SK-N-SH (cell line): ENCODE data around the gene AARS2. TPM values are rescaled to one million over a fixed set of nuclear protein-coding genes. Genes with fewer than 3 reads are reported as not detected.

Experiments
- CTCF ChIA-PET: fragments of 300-600, 350-600 bp; formaldehyde crosslinking; extraction: SDS; loops from one replicate; lab custom pipeline; 2021; lab: Yijun Ruan, JAX
- POLR2A ChIA-PET: fragments of 350-600 bp; sonication (Branson Sonifier 250); formaldehyde crosslinking; extraction: SDS; loops from one replicate; lab custom pipeline; 2020; ENCODE audit warnings: antibody characterized with exemption, inconsistent platforms; lab: Yijun Ruan, JAX
- DNase-seq: peaks from one replicate; pipeline ENCODE4 v3.0.0; 2012
- H2AFZ ChIP-seq: fragments of 200-600 bp; sonication (generic); 2 replicates; pipeline ENCODE4 v1.8.1; 2016; ENCODE audit warnings: antibody characterized with exemption, mild to moderate bottlenecking, low read depth
- H3F3A ChIP-seq: fragments of 200-600 bp; sonication (generic); replicated peaks from 2 replicates; pipeline ENCODE3; 2016; ENCODE audit warnings: antibody characterized with exemption, mild to moderate bottlenecking; ENCODE audit not compliant: insufficient read depth
- H3K27ac ChIP-seq, 2 experiments: fragments of 200-500 bp in 1 of 2; fragments of 200-600 bp in 1 of 2; sonication (Bioruptor generic) in 1 of 2; sonication (generic), shearing (Covaris generic) in 1 of 2; 2 replicates each; pipeline versions ENCODE4 v1.5.1 to v1.6.1; 2014 to 2016; ENCODE audit warnings: low read depth in 2 of 2, inconsistent platforms in 1 of 2, low read length in 1 of 2, mild to moderate bottlenecking in 1 of 2, mixed read lengths in 1 of 2
- H3K27me3 ChIP-seq: fragments of 200-600 bp; sonication (generic), shearing (Covaris generic); 2 replicates; pipeline ENCODE4 v1.6.1; 2016; ENCODE audit warnings: mixed run types; ENCODE audit not compliant: insufficient read depth
- H3K36me3 ChIP-seq, 2 experiments: fragments of 200-500 bp in 1 of 2; fragments of 200-600 bp in 1 of 2; sonication (Bioruptor generic) in 1 of 2; sonication (generic) in 1 of 2; replicated peaks in 1 of 2; 2 replicates each; pipeline versions ENCODE3 to v1.5.1; 2014 to 2016; ENCODE audit warnings: low read length in 1 of 2, mild to moderate bottlenecking in 1 of 2; ENCODE audit not compliant: insufficient read depth in 2 of 2, control insufficient read depth in 1 of 2
- H3K4me1 ChIP-seq, 2 experiments: fragments of 200-500 bp in 1 of 2; fragments of 200-600 bp in 1 of 2; sonication (Bioruptor generic) in 1 of 2; sonication (generic), shearing (Covaris generic) in 1 of 2; 2 replicates each; pipeline versions ENCODE4 v1.5.1 to v1.6.1; 2014 to 2016; ENCODE audit warnings: low read depth in 1 of 2, low read length in 1 of 2, mixed run types in 1 of 2; ENCODE audit not compliant: insufficient read depth in 2 of 2, control insufficient read depth in 1 of 2
- H3K4me2 ChIP-seq: fragments of 200-600 bp; sonication (generic), shearing (Covaris generic); 2 replicates; pipeline ENCODE4 v1.6.1; 2017; ENCODE audit warnings: mixed run types
- H3K4me3 ChIP-seq, 2 experiments: fragments of 200-500 bp in 1 of 2; fragments of 200-600 bp in 1 of 2; sonication (Bioruptor generic) in 1 of 2; sonication (generic), shearing (Covaris generic) in 1 of 2; 2 replicates each; pipeline versions ENCODE4 v1.5.1 to v1.8.1; 2014 to 2016; ENCODE audit warnings: low read depth in 2 of 2, inconsistent platforms in 1 of 2, low read length in 1 of 2, mild to moderate bottlenecking in 1 of 2, mixed read lengths in 1 of 2, moderate library complexity in 1 of 2
- H3K79me2 ChIP-seq: fragments of 200-600 bp; sonication (generic); 2 replicates; pipeline ENCODE4 v1.8.1; 2017; ENCODE audit warnings: mild to moderate bottlenecking; ENCODE audit not compliant: insufficient read depth
- H3K9ac ChIP-seq: fragments of 200-600 bp; sonication (generic); 2 replicates; pipeline ENCODE4 v1.6.1; 2017; ENCODE audit warnings: mixed run types
- H3K9me2 ChIP-seq: fragments of 200-600 bp; sonication (generic); 2 replicates; pipeline ENCODE4 v1.6.1; 2017; ENCODE audit warnings: mixed run types
- H3K9me3 ChIP-seq: fragments of 200-600 bp; sonication (generic); 2 replicates; pipeline ENCODE4 v1.6.1; 2017; ENCODE audit warnings: mixed run types, mild to moderate bottlenecking, moderate library complexity
- H4K20me1 ChIP-seq: fragments of 200-600 bp; sonication (generic); 2 replicates; pipeline ENCODE4 v1.6.1; 2017; ENCODE audit warnings: mild to moderate bottlenecking, mixed run types; ENCODE audit not compliant: insufficient read depth
- CHD2 ChIP-seq: fragments of 150-350 bp; IDR thresholded peaks from 2 replicates; pipeline ENCODE4 v1.6.1; 2018; ENCODE audit warnings: low read length; ENCODE audit not compliant: partially characterized antibody
- ELF1 ChIP-seq: IDR thresholded peaks from 2 replicates; pipeline ENCODE4 v1.4.0; 2012
- EP300 ChIP-seq, 2 experiments: IDR thresholded peaks; 2 replicates each; pipeline versions ENCODE4 v1.4.0 to v1.6.1; 2012; ENCODE audit warnings: borderline replicate concordance in 1 of 2, low read depth in 1 of 2, low read length in 1 of 2
- FOXJ3 ChIP-seq: sonication (generic); formaldehyde crosslinking; IDR thresholded peaks from 2 replicates; pipeline ENCODE4 v1.5.1; 2020; ENCODE audit warnings: mild to moderate bottlenecking, missing genetic modification reagents
- FOXM1 ChIP-seq: IDR thresholded peaks from 2 replicates; pipeline ENCODE4 v1.4.0; 2012; ENCODE audit warnings: low read depth, mild to moderate bottlenecking
- GATA2 ChIP-seq: sonication (generic); formaldehyde crosslinking; IDR thresholded peaks from 2 replicates; pipeline ENCODE4 v1.5.0; 2020; ENCODE audit warnings: mild to moderate bottlenecking, missing genetic modification reagents
- MEF2A ChIP-seq: IDR thresholded peaks from 2 replicates; pipeline ENCODE4 v1.4.0; 2012; ENCODE audit warnings: low read depth, borderline replicate concordance
- MXI1 ChIP-seq: IDR thresholded peaks from 2 replicates; pipeline ENCODE4 v1.6.1; 2012; ENCODE audit warnings: mild to moderate bottlenecking, low read depth, low read length, improper control_type of control experiment
- NRF1 ChIP-seq: IDR thresholded peaks from 2 replicates; pipeline ENCODE4 v1.6.1; 2012; ENCODE audit warnings: low read depth, mild to moderate bottlenecking, low read length
- PBX3 ChIP-seq: IDR thresholded peaks from 2 replicates; pipeline ENCODE4; 2012
- POLR2AphosphoS5 ChIP-seq: IDR thresholded peaks from 2 replicates; pipeline ENCODE4 v1.6.1; 2012; ENCODE audit warnings: low read depth, low read length
- RAD21 ChIP-seq: IDR thresholded peaks from 2 replicates; pipeline ENCODE4 v1.6.1; 2012; ENCODE audit warnings: mild to moderate bottlenecking, low read length
- RCOR1 ChIP-seq: fragments of 150-350 bp; IDR thresholded peaks from 2 replicates; pipeline ENCODE4 v1.6.1; 2017; ENCODE audit warnings: antibody characterized with exemption, low read length
- RFX5 ChIP-seq: IDR thresholded peaks from 2 replicates; pipeline ENCODE4 v1.6.1; 2012; ENCODE audit warnings: mild to moderate bottlenecking, improper control_type of control experiment, low read length
- RXRA ChIP-seq: IDR thresholded peaks from 2 replicates; pipeline ENCODE4 v1.4.0; 2012; ENCODE audit warnings: low read depth, mild to moderate bottlenecking, borderline replicate concordance
- SIN3A ChIP-seq: IDR thresholded peaks from 2 replicates; pipeline ENCODE4 v1.6.1; 2012; ENCODE audit warnings: low read depth, mild to moderate bottlenecking, low read length, moderate library complexity, borderline replicate concordance
- SMC3 ChIP-seq: IDR thresholded peaks from 2 replicates; pipeline ENCODE4 v1.6.1; 2012; ENCODE audit warnings: low read depth, low read length, improper control_type of control experiment
- TCF12 ChIP-seq: IDR thresholded peaks from 2 replicates; pipeline ENCODE4 v1.4.0; 2012
- USF1 ChIP-seq: IDR thresholded peaks from 2 replicates; pipeline ENCODE4 v1.4.0; 2012; ENCODE audit warnings: low read depth, borderline replicate concordance
- USF2 ChIP-seq: fragments of 150-350 bp; IDR thresholded peaks from 2 replicates; pipeline ENCODE4 v1.6.1; 2017; ENCODE audit warnings: antibody characterized with exemption, low read length, low read depth, borderline replicate concordance
- YY1 ChIP-seq: IDR thresholded peaks from 2 replicates; pipeline ENCODE4 v1.4.0; 2012; ENCODE audit warnings: low read depth, mild to moderate bottlenecking
- WGBS: methylation state at CpG from one replicate; pipeline ENCODE4 v1.1.6; 2017; ENCODE audit warnings: low lambda C conversion rate; 5-methylcytosine and 5-hydroxymethylcytosine counted together
- polyA plus RNA-seq, 3 experiments: library from polyadenylated mRNA; depleted of rRNA; stranded (reverse); fragments of >200 nt; gene quantifications; 2 replicates each; pipeline ENCODE4 v1.2.3, GENCODE V29; 2012
- TF ChIP-seq, protein P1 (sequence below): fragments of 150-350 bp; IDR thresholded peaks from 2 replicates; pipeline ENCODE4 v1.6.1; 2016; ENCODE audit warnings: mild to moderate bottlenecking, low read depth, low read length
- TF ChIP-seq, protein P2 (sequence below): fragments of 200-600 bp; sonication (generic); IDR thresholded peaks from 2 replicates; pipeline ENCODE4 v1.6.1; 2017; ENCODE audit warnings: antibody characterized with exemption, mild to moderate bottlenecking, moderate library complexity

AARS2 gene
- polyA plus RNA-seq, 1 of the 3 experiments (the other 2 are of a cell fraction) = 9.5 TPM

- Histone ChIP-seq H3K27ac (no peak overlapping the region), H3K27me3 (peaks cover 15% of the 10 kb centered on the region; the same call in 1 of the 2 replicates), H4K20me1 (no peaks in the 10 kb centered on the region), H3K4me3 (no peak overlapping the region), H3K79me2 (no peaks in the 10 kb centered on the region), H3K4me1 (no peaks in the 10 kb centered on the region; a peak in 1 of 4 replicates), H3K9me2 (no peaks in the 10 kb centered on the region), H3K4me2 (no peak overlapping the region), H3F3A (no peaks in the 10 kb centered on the region), H3K9ac (no peak overlapping the region), H3K9me3 (no peaks in the 10 kb centered on the region), H2AFZ (no peak overlapping the region), H3K36me3 (no peaks in the 10 kb centered on the region)
- TF ChIP-seq CHD2 (no peak), FOXM1 (no peak), FOXJ3 (CRISPR knock-in tag) (no peak), GATA2 (CRISPR knock-in tag) (no peak), RXRA (no peak), USF1 (no peak), NRF1 (no peak), RCOR1 (no peak), ELF1 (no peak), POLR2AphosphoS5 (no peak), RAD21 (no peak)
- TF ChIP-seq, protein P1, sequence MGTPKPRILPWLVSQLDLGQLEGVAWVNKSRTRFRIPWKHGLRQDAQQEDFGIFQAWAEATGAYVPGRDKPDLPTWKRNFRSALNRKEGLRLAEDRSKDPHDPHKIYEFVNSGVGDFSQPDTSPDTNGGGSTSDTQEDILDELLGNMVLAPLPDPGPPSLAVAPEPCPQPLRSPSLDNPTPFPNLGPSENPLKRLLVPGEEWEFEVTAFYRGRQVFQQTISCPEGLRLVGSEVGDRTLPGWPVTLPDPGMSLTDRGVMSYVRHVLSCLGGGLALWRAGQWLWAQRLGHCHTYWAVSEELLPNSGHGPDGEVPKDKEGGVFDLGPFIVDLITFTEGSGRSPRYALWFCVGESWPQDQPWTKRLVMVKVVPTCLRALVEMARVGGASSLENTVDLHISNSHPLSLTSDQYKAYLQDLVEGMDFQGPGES = no peak
- TF ChIP-seq, protein P2, sequence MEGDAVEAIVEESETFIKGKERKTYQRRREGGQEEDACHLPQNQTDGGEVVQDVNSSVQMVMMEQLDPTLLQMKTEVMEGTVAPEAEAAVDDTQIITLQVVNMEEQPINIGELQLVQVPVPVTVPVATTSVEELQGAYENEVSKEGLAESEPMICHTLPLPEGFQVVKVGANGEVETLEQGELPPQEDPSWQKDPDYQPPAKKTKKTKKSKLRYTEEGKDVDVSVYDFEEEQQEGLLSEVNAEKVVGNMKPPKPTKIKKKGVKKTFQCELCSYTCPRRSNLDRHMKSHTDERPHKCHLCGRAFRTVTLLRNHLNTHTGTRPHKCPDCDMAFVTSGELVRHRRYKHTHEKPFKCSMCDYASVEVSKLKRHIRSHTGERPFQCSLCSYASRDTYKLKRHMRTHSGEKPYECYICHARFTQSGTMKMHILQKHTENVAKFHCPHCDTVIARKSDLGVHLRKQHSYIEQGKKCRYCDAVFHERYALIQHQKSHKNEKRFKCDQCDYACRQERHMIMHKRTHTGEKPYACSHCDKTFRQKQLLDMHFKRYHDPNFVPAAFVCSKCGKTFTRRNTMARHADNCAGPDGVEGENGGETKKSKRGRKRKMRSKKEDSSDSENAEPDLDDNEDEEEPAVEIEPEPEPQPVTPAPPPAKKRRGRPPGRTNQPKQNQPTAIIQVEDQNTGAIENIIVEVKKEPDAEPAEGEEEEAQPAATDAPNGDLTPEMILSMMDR = no peak
- CTCF ChIA-PET = no interaction called here
- DNase-seq = no peak
- 52% methylated on average over 3 of the region's 3 CpGs for WGBS
- POLR2A ChIA-PET = no interaction called here
Measured at GRCh38 chr6:44359973-44360372, 46.8 kb upstream of the AARS2 start.

DNA sequence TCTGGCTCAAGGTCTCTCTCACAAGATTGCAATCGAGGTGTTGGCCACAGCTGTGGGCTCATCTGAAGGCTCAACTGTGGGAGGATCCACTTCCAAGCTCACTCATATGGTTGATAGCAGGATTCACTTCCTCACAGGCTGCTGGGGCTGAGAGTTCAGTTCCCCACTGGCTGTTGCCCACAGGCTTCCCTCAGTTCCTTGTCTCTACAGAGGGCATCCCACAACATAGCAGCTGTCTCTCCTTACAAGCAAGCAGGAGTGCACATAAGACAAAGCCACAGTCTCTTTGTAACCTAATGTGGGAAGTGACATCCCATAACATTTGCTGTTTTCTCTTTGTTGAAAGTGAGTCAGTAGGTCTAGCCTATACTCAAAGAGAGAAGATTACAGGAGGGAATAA lies 43.3 kb upstream of the AARS2 start:
- 0% methylated on average over 1 of the region's 1 CpG for WGBS
- Histone ChIP-seq H3K9me2 (no peaks in the 10 kb centered on the region), H3K4me2 (no peak overlapping the region), H4K20me1 (no peaks in the 10 kb centered on the region), H3K9me3 (no peaks in the 10 kb centered on the region), H3K27me3 (peaks cover 10% of the 10 kb centered on the region; the same call in 1 of the 2 replicates), H2AFZ (no peak overlapping the region), H3K9ac (no peak overlapping the region), H3F3A (peaks cover 3% of the 10 kb centered on the region), H3K36me3 (no peaks in the 10 kb centered on the region), H3K4me1 (no peaks in the 10 kb centered on the region), H3K27ac (no peak overlapping the region), H3K4me3 (no peak overlapping the region), H3K79me2 (no peaks in the 10 kb centered on the region)
- no peak for DNase-seq
- POLR2A ChIA-PET = no interaction called here
- CTCF ChIA-PET = interaction anchor here (0.6 to 1.6 kb wide), 4 partner anchors 11 to 645 kb away, joined by 3 to 4 read pairs (median 3); partner anchors contain the start of gene SLC35B2
- TF ChIP-seq YY1 = no peak
- TF ChIP-seq GATA2 (CRISPR knock-in tag) = no peak
- no peak for TF ChIP-seq SIN3A
- TF ChIP-seq PBX3 = no peak
- no peak for TF ChIP-seq RFX5
- TF ChIP-seq SMC3 = no peak
- no peak for TF ChIP-seq CHD2
- TF ChIP-seq USF2 = no peak
- TF ChIP-seq MEF2A = no peak
- TF ChIP-seq ELF1 = no peak
- TF ChIP-seq MXI1 = no peak
- TF ChIP-seq, protein P1 = no peak
- TF ChIP-seq EP300 (IDR thresholded peaks at IDR 0.05; ENCODE audit: borderline replicate concordance in 1 of 2, low read depth in 1 of 2, low read length in 1 of 2) = no peak
- no peak for TF ChIP-seq POLR2AphosphoS5
- no peak for TF ChIP-seq TCF12
